Progenitor cell of endocrine pancreas (in vitro differentiated cells): ENCODE data around the gene MBNL2. TPM values are rescaled to one million over a fixed set of nuclear protein-coding genes. Genes with fewer than 3 reads are reported as not detected.

Experiments
- DNase-seq: peaks from one replicate; pipeline ENCODE4 v3.0.0; 2021; ENCODE audit warnings: low spot score; ENCODE audit not compliant: unreplicated experiment
- H3K27ac Mint-ChIP-seq: 2 replicates; pipeline ENCODE4 v1.8.0; 2021; ENCODE audit warnings: mild to moderate bottlenecking, moderate library complexity, mixed read lengths
- H3K27me3 Mint-ChIP-seq: 2 replicates; pipeline ENCODE4 v1.8.0; 2021; ENCODE audit warnings: mixed read lengths
- H3K36me3 Mint-ChIP-seq: 2 replicates; pipeline ENCODE4 v1.8.0; 2022; ENCODE audit warnings: mixed read lengths; ENCODE audit not compliant: insufficient read depth
- H3K4me1 Mint-ChIP-seq: 2 replicates; pipeline ENCODE4 v1.8.0; 2021; ENCODE audit warnings: low read depth, mixed read lengths
- H3K4me3 Mint-ChIP-seq: 2 replicates; pipeline ENCODE4 v1.8.0; 2021; ENCODE audit warnings: low read depth, mild to moderate bottlenecking, moderate library complexity, mixed read lengths
- H3K9me3 Mint-ChIP-seq: 2 replicates; pipeline ENCODE4 v1.8.0; 2021; ENCODE audit warnings: low read depth, mixed read lengths
- total RNA-seq: library from RNA; stranded (reverse); gene quantifications from 2 replicates; pipeline ENCODE4 v1.2.1, GENCODE V29; 2021
- TF ChIP-seq, protein P1 (sequence below): fragments of 200-600 bp; sonication (generic); IDR thresholded peaks from one replicate; pipeline ENCODE4 v1.5.0; 2021; ENCODE audit warnings: antibody characterized with exemption, mild to moderate bottlenecking; ENCODE audit not compliant: unreplicated experiment

Gene MBNL2
- total RNA-seq, 1 donor from 2014 or later = 51.3 TPM

DNA sequence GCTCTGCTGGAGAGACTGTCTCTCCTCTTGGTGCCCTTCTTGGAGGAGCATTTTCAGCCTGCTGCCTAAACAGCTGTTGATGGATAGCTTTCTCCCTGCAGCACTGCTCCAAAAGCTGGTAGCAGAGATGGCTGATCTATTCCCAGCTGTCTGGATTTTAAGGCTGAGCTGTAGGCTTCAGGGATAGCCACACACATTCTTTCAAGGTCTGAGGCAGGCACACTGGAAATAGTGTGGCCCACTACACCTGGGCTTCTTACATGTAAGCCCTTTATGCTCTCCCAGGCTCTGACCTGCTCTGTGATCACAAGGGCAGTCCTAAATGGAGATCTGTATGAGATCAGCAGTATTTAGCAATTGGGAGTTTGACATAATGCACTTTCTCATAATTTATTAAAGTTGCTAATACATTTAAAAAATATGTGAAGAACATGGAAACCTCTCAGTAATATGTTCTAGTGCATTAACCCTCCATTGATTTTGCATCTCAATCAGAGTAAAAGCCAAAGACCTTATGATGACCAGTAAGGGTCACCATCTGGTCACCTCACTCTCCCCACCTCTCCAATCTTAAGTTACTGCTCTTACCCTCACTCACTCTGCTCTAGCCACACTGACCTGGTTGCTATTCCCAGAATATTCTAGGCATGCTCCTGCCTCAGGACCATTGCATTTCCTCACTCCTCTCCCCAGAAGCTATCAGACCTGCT is 91.6 kb downstream of the MBNL2 start:
- no peaks in the 10 kb centered on the region for H3K27me3 Mint-ChIP-seq
- TF ChIP-seq, protein P1, sequence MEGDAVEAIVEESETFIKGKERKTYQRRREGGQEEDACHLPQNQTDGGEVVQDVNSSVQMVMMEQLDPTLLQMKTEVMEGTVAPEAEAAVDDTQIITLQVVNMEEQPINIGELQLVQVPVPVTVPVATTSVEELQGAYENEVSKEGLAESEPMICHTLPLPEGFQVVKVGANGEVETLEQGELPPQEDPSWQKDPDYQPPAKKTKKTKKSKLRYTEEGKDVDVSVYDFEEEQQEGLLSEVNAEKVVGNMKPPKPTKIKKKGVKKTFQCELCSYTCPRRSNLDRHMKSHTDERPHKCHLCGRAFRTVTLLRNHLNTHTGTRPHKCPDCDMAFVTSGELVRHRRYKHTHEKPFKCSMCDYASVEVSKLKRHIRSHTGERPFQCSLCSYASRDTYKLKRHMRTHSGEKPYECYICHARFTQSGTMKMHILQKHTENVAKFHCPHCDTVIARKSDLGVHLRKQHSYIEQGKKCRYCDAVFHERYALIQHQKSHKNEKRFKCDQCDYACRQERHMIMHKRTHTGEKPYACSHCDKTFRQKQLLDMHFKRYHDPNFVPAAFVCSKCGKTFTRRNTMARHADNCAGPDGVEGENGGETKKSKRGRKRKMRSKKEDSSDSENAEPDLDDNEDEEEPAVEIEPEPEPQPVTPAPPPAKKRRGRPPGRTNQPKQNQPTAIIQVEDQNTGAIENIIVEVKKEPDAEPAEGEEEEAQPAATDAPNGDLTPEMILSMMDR = no peak
- DNase-seq = no peak
- peaks cover 16% of the 10 kb centered on the region for H3K4me1 Mint-ChIP-seq
- no peak overlapping the region for H3K4me3 Mint-ChIP-seq
- peak overlapping the region; percentile 6 for H3K27ac Mint-ChIP-seq
- peaks cover 4% of the 10 kb centered on the region for H3K9me3 Mint-ChIP-seq
- peaks cover 16% of the 10 kb centered on the region for H3K36me3 Mint-ChIP-seq

DNA sequence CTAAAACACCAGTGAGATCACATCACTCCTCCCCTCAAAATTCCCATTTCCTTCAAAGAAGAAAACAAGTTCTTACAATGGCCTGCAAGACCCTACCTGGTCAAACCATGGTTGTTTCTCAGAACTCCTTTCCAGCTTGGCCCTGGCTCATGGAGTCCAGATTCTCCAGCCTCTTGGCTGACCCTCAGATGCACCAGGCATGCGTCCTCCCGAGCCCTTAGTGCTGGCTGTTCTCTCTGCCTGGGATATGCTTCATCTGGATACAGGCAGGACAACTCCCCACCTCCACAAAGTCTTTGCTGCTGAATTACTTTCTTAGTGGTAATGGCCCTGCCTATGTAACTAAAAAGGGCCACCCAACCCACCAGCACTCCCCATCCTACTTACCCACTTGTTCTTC is 94.3 kb downstream of the MBNL2 start:
- DNase-seq = no peak
- H3K9me3 Mint-ChIP-seq = peaks cover 4% of the 10 kb centered on the region
- no peak overlapping the region for H3K4me3 Mint-ChIP-seq
- TF ChIP-seq, protein P1 = no peak
- H3K4me1 Mint-ChIP-seq = peaks cover 7% of the 10 kb centered on the region
- H3K36me3 Mint-ChIP-seq = peaks cover 15% of the 10 kb centered on the region
- no peaks in the 10 kb centered on the region for H3K27me3 Mint-ChIP-seq
- no peak overlapping the region for H3K27ac Mint-ChIP-seq

DNA sequence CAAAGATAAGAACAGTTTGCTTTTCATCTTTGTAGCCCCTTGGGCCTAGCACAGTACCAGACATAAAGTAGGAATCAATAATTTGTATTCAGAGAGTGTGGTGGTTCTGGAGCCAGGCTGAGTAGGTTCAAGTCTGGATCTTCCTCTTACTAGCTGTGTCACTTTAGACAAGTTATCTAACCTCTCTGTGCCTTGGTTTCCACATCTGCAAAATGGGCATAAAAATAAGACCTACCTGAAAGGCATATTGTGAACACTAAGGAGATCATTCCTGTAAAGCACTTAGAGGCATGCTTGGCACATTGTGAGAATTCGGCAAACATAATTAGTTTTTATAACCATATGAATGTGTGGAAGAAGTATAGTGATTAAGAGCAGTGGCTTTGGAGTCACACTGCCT is 95.8 kb downstream of the MBNL2 start:
- H3K4me3 Mint-ChIP-seq = no peak overlapping the region
- DNase-seq = no peak
- H3K4me1 Mint-ChIP-seq = peaks cover 1% of the 10 kb centered on the region
- no peak overlapping the region for H3K27ac Mint-ChIP-seq
- H3K27me3 Mint-ChIP-seq = no peaks in the 10 kb centered on the region
- H3K36me3 Mint-ChIP-seq = peaks cover 11% of the 10 kb centered on the region
- TF ChIP-seq, protein P1 = no peak
- peaks cover 4% of the 10 kb centered on the region for H3K9me3 Mint-ChIP-seq

DNA sequence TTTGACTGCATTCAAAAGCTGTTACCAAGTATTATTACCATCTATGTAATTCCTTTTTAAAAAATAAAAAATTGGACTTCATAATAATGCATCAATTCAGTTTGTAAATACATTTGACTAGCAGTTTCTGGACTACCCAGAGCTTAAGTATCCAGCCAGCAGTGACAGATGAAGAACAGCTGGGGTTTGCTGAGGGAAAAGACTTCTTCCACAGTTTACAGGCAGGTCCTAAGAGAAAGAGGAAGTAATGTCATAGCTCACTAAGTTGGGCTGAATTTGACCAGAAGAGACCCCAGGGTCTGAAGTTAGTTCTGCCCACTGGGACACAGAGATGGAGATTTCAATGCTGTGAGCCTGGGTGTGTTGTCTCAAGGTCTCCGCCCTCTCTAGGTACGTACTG is 96.4 kb downstream of the MBNL2 start:
- TF ChIP-seq, protein P1 = no peak
- Mint-ChIP-seq H3K4me1 (peaks cover 1% of the 10 kb centered on the region), H3K27me3 (no peaks in the 10 kb centered on the region), H3K4me3 (no peak overlapping the region), H3K36me3 (peaks cover 11% of the 10 kb centered on the region), H3K9me3 (peaks cover 4% of the 10 kb centered on the region), H3K27ac (no peak overlapping the region)
- no peak for DNase-seq

DNA sequence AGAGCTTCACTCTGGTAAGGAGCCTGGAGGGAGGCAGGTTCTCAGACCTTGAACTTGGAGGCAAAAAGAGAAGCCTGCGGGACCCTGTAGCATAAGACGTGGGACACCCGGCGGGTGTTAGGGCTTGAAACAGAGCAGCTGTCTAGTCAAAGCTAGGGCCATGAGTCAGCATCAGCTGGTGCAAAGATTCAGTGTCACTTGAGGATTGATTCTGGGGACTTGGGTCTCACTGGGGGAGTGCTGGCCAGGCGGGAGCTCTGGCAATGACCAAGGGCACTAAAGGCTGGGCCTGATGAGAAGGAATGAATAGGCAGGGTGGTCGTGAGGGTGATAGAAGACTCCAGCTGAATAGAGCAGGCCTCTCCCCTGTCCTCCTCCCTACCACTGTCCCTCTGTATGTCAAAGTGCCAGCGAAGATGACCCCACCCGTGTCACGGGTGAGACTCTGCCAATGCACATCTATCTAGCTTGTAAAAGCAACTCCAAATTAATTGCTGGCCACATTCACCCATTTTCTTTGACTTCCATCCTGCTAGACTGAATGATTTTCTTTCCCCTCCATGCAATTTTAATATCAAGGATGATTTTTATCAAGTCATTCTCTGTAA is 97.1 kb downstream of the MBNL2 start:
- H3K27ac Mint-ChIP-seq = no peak overlapping the region
- H3K36me3 Mint-ChIP-seq = peaks cover 8% of the 10 kb centered on the region
- no peaks in the 10 kb centered on the region for H3K27me3 Mint-ChIP-seq
- DNase-seq = no peak
- peaks cover under 1% of the 10 kb centered on the region for H3K4me1 Mint-ChIP-seq
- TF ChIP-seq, protein P1 = no peak
- peaks cover 2% of the 10 kb centered on the region for H3K9me3 Mint-ChIP-seq
- H3K4me3 Mint-ChIP-seq = no peak overlapping the region
